HG02885 (cell line): ENCODE measurements around the gene GPC3.
"Not testable (repeated sequence)": the region's sequence is repeated elsewhere in the genome, so short reads cannot be mapped to it uniquely, and the experiment has no call there.

ENCODE experiments used
- ATAC-seq: cut with Tn5 transposase; IDR thresholded peaks from one replicate; pipeline ENCODE4 v1.9.1; 2021; ENCODE audit warnings: mild to moderate bottlenecking; ENCODE audit not compliant: unreplicated experiment, poor library complexity

Gene GPC3

GRCh38 chrX:133999031-133999705 lies 13.8 kb upstream of the GPC3 start:
- no peak for ATAC-seq

- ATAC-seq = no peak
Observed at GRCh38 chrX:133995759-133996158, 10.4 kb upstream of the GPC3 start.

- ATAC-seq = no peak
Observed at GRCh38 chrX:133994576-133994975, 9.2 kb upstream of the GPC3 start.

GRCh38 chrX:133992882-133993281 lies 7.5 kb upstream of the GPC3 start:
- ATAC-seq = no peak

GRCh38 chrX:133991814-133992213 lies 6.4 kb upstream of the GPC3 start:
- ATAC-seq = no peak

- ATAC-seq = not testable (repeated sequence)
Observed at GRCh38 chrX:133991057-133991456, 5.7 kb upstream of the GPC3 start.

- ATAC-seq = no peak
Observed at GRCh38 chrX:133989993-133990392, 4.6 kb upstream of the GPC3 start.

GRCh38 chrX:133989490-133989889 lies 4.1 kb upstream of the GPC3 start:
- ATAC-seq = no peak

- ATAC-seq = no peak
Observed at GRCh38 chrX:133988010-133988409, 2.6 kb upstream of the GPC3 start.

- no peak for ATAC-seq
Observed at GRCh38 chrX:133987188-133987587, 1.8 kb upstream of the GPC3 start.

GRCh38 chrX:133985967-133986683 lies 731 bp upstream of the GPC3 start:
- ATAC-seq = no peak

- ATAC-seq = no peak
Observed at GRCh38 chrX:133984857-133985163, 584 bp downstream of the GPC3 start.

GRCh38 chrX:133983974-133984845 lies 1.2 kb downstream of the GPC3 start:
- no peak for ATAC-seq

- no peak for ATAC-seq
Observed at GRCh38 chrX:133983256-133983973, 2.0 kb downstream of the GPC3 start.

- ATAC-seq = no peak
Observed at GRCh38 chrX:133981924-133982323, 3.5 kb downstream of the GPC3 start.

- ATAC-seq = no peak
Observed at GRCh38 chrX:133980832-133981588, 4.4 kb downstream of the GPC3 start.

- no peak for ATAC-seq
Observed at GRCh38 chrX:133980406-133980805, 5.0 kb downstream of the GPC3 start.

- no peak for ATAC-seq
Observed at GRCh38 chrX:133979641-133980230, 5.7 kb downstream of the GPC3 start.

GRCh38 chrX:133973704-133974103 lies 11.7 kb downstream of the GPC3 start:
- no peak for ATAC-seq

GRCh38 chrX:133972916-133973315 lies 12.5 kb downstream of the GPC3 start:
- ATAC-seq = no peak
